ENCODE measurements around the gene DNAJC24.

- TF ChIP-seq CTCF (IDR thresholded peaks at IDR 0.05) (no peak), POLR2A (IDR thresholded peaks at IDR 0.05) (no peak), POLR2AphosphoS5 (IDR thresholded peaks at IDR 0.05) (no peak), EP300 (IDR thresholded peaks at IDR 0.05) (no peak)
These were observed 74.1 kb downstream of the DNAJC24 start for GRCh38 chr11:31443802-31444201.

Measured in upper lobe of left lung (tissue), 4 donors.